GM19238 (cell line): ENCODE measurements around the gene PRKCE.

ENCODE experiments used
- DNase-seq: peaks from one replicate; pipeline ENCODE4 v3.0.0; 2011; ENCODE audit warnings: low spot score; ENCODE audit not compliant: insufficient read length

The PRKCE gene

GRCh38 chr2:46032161-46032813 lies 380.8 kb downstream of the PRKCE start:
- no peak for DNase-seq

DNA sequence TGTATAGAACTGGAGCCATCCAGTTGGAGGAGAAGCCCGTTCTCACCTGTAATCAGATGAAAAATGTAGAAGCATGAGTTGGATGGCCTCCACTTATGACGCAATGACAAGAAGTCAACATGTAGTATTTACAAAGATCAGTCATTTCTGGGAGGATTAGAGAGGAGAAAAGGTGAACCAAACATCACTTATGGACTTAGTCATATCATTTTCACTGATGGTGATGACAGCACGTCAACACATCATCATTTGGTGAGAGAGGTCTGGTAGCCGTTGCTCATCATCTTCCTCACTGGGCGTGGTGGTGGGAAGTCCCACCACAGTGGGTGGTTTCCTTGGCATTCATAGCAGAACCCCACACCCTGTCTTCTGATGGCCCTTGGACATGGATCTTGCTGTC lies 381.5 kb downstream of the PRKCE start:
- DNase-seq, result no peak

GRCh38 chr2:46034535-46034934 lies 383.1 kb downstream of the PRKCE start:
- no peak for DNase-seq

DNA sequence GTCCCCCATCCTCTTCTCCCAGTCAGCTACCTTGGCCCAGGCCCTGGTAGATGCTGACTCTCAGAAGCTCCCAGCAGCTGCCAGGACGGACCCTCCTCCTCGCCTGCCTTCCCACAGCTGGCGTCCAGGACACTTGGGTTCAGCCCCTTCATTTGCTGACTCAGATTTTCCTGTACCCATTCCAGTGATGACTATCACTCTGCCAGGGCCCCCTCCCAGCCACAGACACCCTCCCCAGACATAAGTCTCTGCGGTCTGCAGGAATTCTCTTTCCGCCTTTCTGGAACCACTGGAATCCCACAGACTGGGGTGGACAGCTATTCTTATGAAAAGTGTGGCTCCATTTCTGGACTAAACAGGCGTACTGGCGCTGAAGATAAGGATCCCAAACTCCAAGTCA lies 385.5 kb downstream of the PRKCE start:
- DNase-seq, result no peak

DNA sequence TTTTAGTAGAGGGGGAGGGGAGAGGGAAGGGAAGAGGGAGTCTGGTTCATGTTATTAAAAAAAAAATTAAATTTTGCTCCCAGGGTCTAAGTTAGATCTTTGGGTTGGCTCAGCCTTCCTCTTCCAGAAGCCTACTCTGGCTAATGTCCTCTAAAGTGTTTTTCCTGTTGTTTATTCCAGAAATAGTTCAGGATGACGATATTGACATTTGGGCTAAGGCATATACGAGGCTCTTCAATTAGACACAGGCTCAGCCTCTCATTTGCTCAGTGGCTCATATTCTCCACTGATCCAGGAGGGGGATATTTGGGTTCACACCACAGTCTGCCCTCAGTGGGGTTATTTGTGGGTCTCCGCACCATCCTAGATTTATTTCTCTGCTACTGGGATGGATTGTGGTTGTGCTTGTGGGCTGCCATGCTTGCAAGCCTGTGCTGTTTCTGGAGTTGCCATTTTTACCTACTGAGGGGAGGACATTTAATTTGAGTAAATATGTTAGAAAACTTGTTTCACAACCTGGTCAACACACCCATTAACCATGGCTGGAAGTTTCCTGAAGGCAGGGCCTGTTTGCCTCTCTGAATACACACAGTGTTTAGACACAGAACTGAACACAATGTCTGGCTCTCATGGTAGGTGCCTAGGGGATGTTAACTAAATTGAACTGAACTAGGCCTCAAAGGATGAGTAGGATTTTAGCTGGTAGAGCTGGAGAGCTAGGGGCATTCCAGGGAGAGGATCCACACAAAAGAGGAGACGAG lies 388.2 kb downstream of the PRKCE start:
- no peak for DNase-seq

GRCh38 chr2:46040563-46041155 lies 389.2 kb downstream of the PRKCE start:
- DNase-seq, result no peak

DNA sequence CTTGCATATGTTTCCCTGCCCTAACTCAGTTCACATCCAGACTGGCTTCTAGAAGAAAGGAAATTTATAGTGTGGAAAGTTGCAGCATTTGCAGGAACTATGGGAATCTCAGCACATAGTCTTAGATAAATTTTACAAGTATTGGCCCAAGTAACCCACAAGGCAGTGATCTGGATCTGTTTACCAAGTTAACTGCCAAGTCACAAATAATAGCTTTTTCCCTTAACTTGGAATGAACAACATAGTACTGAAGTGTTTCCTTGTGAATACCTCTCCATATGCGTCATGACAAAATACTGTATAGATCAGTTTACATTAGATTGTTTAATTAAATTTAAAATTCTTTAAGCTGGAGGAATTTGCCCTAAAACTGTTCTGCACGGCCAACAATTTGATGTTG lies 390.0 kb downstream of the PRKCE start:
- DNase-seq, result no peak

DNA sequence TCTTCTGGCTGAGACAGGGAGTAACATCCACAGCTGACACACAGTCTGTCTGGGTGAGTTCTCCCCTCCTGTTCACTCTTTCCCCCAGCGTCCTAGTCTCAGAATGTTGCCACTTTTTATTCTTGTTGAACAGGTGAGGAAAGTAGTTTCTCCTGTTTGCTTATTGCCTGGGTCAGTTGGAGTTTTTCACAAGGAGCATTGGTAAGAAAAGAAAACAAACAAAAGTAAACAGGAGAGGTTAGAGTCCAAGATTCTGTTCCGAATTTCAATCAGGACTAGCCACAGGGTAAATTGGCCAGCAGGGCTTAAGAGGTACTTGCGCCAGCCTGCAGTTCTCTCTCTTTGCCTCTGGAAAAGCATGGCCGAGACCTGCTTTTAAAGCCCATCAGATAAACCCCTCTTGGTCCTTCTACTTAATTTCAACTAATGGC lies 390.7 kb downstream of the PRKCE start:
- DNase-seq, result no peak

DNA sequence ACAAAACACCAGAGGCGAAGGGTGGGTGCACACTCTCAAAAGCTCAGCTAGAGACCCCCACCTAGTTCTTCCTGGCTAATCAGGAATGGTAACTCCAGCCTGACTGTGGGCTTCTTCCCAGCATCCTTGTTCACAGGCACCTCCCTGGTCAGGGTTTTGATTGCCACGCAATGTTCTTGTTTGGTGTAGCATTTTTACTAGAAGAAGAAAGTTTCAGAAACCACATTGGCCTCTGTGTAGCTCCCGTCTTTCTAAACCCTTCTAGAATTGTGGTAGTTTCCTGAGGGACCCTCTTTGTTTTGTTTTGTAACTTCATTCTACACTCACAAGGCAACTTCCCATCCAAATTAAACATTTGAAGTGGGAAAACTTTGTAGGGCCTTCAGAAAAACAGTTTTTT lies 391.2 kb downstream of the PRKCE start:
- DNase-seq, result no peak

GRCh38 chr2:46045888-46046287 lies 394.4 kb downstream of the PRKCE start:
- no peak for DNase-seq

GRCh38 chr2:46047290-46047689 lies 395.8 kb downstream of the PRKCE start:
- no peak for DNase-seq

DNA sequence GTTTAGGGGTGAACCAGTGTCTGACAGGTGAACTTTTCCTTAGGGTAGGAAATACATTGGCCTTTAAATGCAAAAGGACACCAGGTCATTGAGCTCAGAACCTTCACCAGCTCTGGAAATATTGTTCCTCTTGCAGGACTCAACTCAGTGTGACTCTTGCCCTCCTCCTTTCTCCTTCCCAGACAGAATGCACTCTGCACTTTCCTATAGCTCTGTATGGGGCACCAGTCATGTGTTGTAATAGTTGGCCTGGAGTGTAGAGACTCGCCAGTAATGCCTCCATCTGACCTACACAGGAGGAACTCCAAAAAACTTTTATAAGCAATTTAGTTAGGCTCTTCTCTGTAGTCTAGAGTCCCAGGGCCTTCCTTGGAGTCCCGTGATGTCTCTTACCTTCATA lies 397.2 kb downstream of the PRKCE start:
- DNase-seq, result no peak

GRCh38 chr2:46050027-46050426 lies 398.6 kb downstream of the PRKCE start:
- DNase-seq, result no peak

- DNase-seq, result no peak
Observed at GRCh38 chr2:46050489-46050888, 399.0 kb downstream of the PRKCE start.

DNA sequence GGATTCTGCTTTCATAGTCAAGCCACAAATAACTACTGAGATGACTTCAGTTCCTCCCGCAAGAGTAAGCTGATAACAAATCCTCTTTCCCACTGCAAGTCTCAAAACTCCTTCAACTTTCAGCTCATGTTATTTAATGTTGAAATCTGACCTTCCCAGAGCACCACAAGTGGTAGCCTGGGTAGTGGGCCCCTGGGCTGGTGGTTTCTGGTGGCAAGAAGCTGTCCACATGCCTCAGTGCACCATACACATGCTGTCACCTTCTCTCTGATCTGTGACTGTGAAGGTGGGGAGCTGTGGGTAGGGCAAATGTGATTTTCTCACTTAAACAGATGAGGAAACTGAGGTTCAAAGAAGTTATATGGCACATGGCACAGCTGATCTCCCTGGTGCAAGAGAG lies 399.6 kb downstream of the PRKCE start:
- DNase-seq, result no peak

GRCh38 chr2:46053564-46053963 lies 402.1 kb downstream of the PRKCE start:
- no peak for DNase-seq

DNA sequence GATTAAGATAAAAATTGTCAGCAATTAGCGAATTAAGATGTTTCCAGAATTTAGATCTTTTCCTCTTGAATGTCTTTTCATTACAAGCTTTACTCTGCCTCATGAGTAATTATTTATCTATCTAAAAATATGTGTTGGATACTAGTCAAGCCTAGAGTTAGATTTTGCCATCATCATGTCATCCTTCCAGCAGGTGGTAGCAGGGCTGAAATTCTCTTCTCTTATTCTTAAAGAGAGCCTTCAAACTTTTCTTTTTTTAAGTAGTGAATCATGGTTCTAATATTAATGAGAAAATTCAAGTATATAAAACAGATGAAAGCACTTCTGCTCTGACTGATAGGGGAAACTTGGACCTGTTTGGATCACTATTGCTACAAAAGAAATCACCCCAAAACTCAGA lies 405.1 kb downstream of the PRKCE start:
- DNase-seq, result no peak

- DNase-seq, result no peak
Observed at GRCh38 chr2:46058140-46058539, 406.7 kb downstream of the PRKCE start.

DNA sequence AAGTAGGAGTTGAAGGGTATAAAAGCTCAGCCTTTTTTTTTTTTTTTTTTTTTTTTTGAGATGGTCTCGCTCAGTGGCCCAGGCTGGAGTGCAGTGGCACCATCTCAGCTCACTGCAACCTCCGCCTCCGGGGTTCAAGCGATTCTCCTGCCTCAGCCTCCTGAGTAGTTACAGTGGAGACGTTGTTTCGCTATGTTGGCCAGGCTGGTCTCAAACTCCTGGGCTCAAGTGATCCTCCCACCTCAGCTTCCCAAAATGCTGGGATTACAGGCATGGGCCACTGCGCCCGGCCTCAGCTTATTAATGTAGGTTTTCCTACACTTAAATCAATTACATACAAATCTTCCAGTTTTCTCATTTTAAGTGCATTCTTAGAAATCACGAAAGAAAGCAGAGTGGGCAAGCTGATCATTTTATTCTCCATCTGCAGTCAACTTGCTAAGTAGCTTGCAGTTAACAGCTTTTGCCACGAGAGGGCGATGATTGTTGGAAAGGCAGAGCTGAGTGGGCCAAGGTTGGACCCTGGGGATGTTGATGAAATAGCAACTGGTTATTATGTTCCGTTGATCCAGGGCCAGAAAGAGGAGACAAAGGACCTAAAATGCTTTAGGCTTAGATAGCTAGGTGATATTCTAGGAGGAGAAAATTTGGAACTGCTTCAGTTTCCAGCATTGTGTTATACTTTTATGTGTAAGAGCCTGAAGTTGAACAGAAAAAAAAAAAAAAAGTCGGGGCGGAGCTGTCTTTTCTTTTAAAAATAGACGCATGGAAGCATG lies 411.4 kb downstream of the PRKCE start:
- DNase-seq, result peak; percentile 37

- DNase-seq, result no peak
Observed at GRCh38 chr2:46064396-46064795, 412.9 kb downstream of the PRKCE start.

DNA sequence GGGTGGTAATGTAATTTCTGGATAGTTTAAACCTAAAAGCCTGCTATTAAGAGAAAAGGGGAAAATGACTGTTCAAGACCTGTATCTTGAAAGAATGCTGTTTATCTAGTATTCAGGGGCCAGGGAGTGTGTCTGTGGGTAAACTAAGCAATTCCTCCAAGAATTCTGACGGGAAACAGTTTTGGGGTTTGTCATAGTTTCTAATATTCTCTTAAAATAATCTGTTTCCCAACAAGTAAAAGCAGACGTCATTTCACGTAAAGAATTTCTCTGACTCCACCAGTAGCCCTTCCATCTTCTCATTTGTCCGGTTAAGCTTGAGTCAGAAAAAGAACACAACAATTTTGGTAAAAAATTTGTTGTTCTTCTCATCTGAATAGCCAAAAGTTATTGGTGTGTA lies 413.7 kb downstream of the PRKCE start:
- no peak for DNase-seq

DNA sequence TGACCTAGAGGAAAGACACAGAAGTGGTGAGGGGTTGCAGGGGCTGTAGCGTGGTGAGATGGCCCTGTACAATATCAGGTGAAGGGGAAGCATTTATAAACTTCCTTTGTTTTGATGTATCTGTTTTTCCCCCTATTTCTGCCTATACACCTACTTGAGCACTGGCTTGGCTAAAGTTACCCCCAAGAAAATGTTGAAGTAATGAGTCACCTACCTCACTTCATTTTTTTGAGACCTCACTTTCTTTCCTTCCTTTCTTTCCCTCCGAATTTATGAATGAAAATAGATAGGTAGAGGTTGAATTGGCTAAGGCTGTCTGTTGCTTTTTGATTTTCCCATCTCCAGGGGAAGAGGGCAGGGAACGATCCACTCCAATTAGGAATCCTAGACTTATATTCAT lies 414.6 kb downstream of the PRKCE start:
- DNase-seq, result no peak
